Measurements from ENCODE around the gene NEO1. TPM values are rescaled to one million over a fixed set of nuclear protein-coding genes. Genes with fewer than 3 reads are reported as not detected.

NEO1 gene
- total and polyA plus RNA-seq, 4 donors, result 1.6 to 9.9 (median 5.8) TPM

DNA sequence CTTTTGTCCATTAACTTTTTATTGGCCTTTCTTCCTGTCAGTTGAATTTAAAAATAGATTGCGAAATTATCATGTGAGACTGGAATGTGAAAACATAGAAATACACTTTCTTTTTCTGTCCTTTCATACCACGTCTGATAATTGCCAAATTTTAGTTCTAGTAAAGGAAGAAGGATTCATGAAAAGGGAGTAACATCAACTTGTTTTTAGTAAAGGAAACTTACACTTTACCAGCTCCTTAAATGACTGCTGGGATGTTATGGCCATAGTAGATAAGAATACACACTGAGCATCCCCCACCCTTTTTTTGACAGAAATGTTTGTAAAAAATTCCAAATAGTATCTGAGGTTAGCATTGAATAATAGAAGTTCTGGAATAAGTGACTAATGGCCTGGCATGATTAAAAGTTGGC is 137.9 kb downstream of the NEO1 start:
- Histone ChIP-seq H3K4me3 (ENCODE audit: low read depth in 1 of 3, low read length in 3 of 3) (no peak overlapping the region), H3K9ac (ENCODE audit: low read depth in 1 of 2, low read length in 2 of 2) (no peak overlapping the region), H3K4me1 (ENCODE audit: control insufficient read depth in 4 of 4, insufficient read depth in 4 of 4, low read length in 3 of 4) (no peaks in the 10 kb centered on the region), H3K36me3 (ENCODE audit: control insufficient read depth in 4 of 4, insufficient read depth in 3 of 4, low read depth in 1 of 4, low read length in 3 of 4) (peaks cover 0 to 3% (median 0%) of the 10 kb centered on the region in 4 donors), H3K27me3 (ENCODE audit: control insufficient read depth in 4 of 4, insufficient read depth in 4 of 4, low read length in 3 of 4) (no peaks in the 10 kb centered on the region), H3K27ac (ENCODE audit: low read depth in 1 of 2, low read length in 2 of 2) (no peak overlapping the region), H3K9me3 (ENCODE audit: control insufficient read depth in 4 of 4, low read length in 3 of 4) (no peaks in the 10 kb centered on the region)
- no peak for DNase-seq (ENCODE audit: low spot score)
- TF ChIP-seq, protein P1, sequence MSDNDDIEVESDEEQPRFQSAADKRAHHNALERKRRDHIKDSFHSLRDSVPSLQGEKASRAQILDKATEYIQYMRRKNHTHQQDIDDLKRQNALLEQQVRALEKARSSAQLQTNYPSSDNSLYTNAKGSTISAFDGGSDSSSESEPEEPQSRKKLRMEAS (IDR thresholded peaks at IDR 0.05), result no peak
- no peak for TF ChIP-seq HNF4G (IDR thresholded peaks at IDR 0.05)
- no peak for TF ChIP-seq ATF3 (IDR thresholded peaks at IDR 0.05)
- no peak for TF ChIP-seq RAD21 (IDR thresholded peaks at IDR 0.05)
- TF ChIP-seq TAF1 (conservative IDR thresholded peaks at IDR 0.05), result no peak
- TF ChIP-seq EGR1 (IDR thresholded peaks at IDR 0.05; ENCODE audit: low read depth in 2 of 2), result no peak
- whole genome bisulfite sequencing, result 61% methylated on average over 2 of the region's 2 CpGs

GRCh38 chr15:73195166-73195565 is 142.9 kb downstream of the NEO1 start:
- 99% methylated on average over 1 of the region's 1 CpG for WGBS
- Histone ChIP-seq H3K27me3 (ENCODE audit: control insufficient read depth in 4 of 4, insufficient read depth in 4 of 4, low read length in 3 of 4) (no peaks in the 10 kb centered on the region), H3K27ac (ENCODE audit: low read depth in 1 of 2, low read length in 2 of 2) (no peak overlapping the region), H3K36me3 (ENCODE audit: control insufficient read depth in 4 of 4, insufficient read depth in 3 of 4, low read depth in 1 of 4, low read length in 3 of 4) (peaks cover 0 to 4% (median 1%) of the 10 kb centered on the region in 4 donors), H3K9ac (ENCODE audit: low read depth in 1 of 2, low read length in 2 of 2) (no peak overlapping the region), H3K4me3 (ENCODE audit: low read depth in 1 of 3, low read length in 3 of 3) (no peak overlapping the region), H3K4me1 (ENCODE audit: control insufficient read depth in 4 of 4, insufficient read depth in 4 of 4, low read length in 3 of 4) (no peaks in the 10 kb centered on the region), H3K9me3 (ENCODE audit: control insufficient read depth in 4 of 4, low read length in 3 of 4) (no peaks in the 10 kb centered on the region)
- DNase-seq (ENCODE audit: low spot score), result no peak
- TF ChIP-seq, protein P2, sequence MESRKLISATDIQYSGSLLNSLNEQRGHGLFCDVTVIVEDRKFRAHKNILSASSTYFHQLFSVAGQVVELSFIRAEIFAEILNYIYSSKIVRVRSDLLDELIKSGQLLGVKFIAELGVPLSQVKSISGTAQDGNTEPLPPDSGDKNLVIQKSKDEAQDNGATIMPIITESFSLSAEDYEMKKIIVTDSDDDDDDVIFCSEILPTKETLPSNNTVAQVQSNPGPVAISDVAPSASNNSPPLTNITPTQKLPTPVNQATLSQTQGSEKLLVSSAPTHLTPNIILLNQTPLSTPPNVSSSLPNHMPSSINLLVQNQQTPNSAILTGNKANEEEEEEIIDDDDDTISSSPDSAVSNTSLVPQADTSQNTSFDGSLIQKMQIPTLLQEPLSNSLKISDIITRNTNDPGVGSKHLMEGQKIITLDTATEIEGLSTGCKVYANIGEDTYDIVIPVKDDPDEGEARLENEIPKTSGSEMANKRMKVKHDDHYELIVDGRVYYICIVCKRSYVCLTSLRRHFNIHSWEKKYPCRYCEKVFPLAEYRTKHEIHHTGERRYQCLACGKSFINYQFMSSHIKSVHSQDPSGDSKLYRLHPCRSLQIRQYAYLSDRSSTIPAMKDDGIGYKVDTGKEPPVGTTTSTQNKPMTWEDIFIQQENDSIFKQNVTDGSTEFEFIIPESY (IDR thresholded peaks at IDR 0.05), result no peak
- TF ChIP-seq CTCF (IDR thresholded peaks at IDR 0.05; ENCODE audit: low read depth, low read length, missing input control) (no peak), YY1 (IDR thresholded peaks at IDR 0.05) (no peak)

DNA sequence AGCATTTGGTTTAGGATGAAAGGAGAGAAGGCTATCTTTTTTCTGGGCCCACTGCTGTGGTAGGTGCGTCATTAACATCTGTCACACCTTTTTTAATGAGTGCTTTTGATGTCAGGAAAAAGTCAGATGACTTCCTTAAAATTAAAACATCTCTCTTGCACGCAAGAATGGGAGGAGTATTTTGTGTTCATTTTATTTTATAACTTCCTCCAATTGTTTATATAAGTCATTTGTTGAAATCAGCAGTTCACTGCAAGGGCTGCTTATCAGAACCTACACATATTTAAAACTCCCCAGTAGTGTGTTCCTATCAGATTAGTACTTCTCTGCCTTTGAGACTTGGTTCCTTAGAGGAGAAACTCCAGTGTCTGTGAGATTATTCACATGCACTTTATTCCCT is 143.8 kb downstream of the NEO1 start:
- WGBS, result 65% methylated on average over 2 of the region's 2 CpGs
- Histone ChIP-seq H3K9ac (ENCODE audit: low read depth in 1 of 2, low read length in 2 of 2) (no peak overlapping the region), H3K36me3 (ENCODE audit: control insufficient read depth in 4 of 4, insufficient read depth in 3 of 4, low read depth in 1 of 4, low read length in 3 of 4) (peaks cover 0 to 4% (median 1%) of the 10 kb centered on the region in 4 donors), H3K4me1 (ENCODE audit: control insufficient read depth in 4 of 4, insufficient read depth in 4 of 4, low read length in 3 of 4) (no peaks in the 10 kb centered on the region), H3K27ac (ENCODE audit: low read depth in 1 of 2, low read length in 2 of 2) (no peak overlapping the region), H3K27me3 (ENCODE audit: control insufficient read depth in 4 of 4, insufficient read depth in 4 of 4, low read length in 3 of 4) (no peaks in the 10 kb centered on the region), H3K9me3 (ENCODE audit: control insufficient read depth in 4 of 4, low read length in 3 of 4) (no peaks in the 10 kb centered on the region), H3K4me3 (ENCODE audit: low read depth in 1 of 3, low read length in 3 of 3) (no peak overlapping the region)
- DNase-seq (ENCODE audit: low spot score), result no peak
- no peak for TF ChIP-seq CTCF (IDR thresholded peaks at IDR 0.05; ENCODE audit: low read depth, low read length, missing input control)
- TF ChIP-seq ATF3 (IDR thresholded peaks at IDR 0.05), result no peak
- TF ChIP-seq, protein P2 (IDR thresholded peaks at IDR 0.05), result no peak
- no peak for TF ChIP-seq EGR1 (IDR thresholded peaks at IDR 0.05; ENCODE audit: low read depth in 2 of 2)
- no peak for TF ChIP-seq YY1 (IDR thresholded peaks at IDR 0.05)
- TF ChIP-seq RAD21 (IDR thresholded peaks at IDR 0.05), result no peak
- TF ChIP-seq JUND (IDR thresholded peaks at IDR 0.05), result no peak
- no peak for TF ChIP-seq HNF4G (IDR thresholded peaks at IDR 0.05)
- TF ChIP-seq HNF4A (conservative IDR thresholded peaks at IDR 0.05), result no peak
- TF ChIP-seq, protein P3, sequence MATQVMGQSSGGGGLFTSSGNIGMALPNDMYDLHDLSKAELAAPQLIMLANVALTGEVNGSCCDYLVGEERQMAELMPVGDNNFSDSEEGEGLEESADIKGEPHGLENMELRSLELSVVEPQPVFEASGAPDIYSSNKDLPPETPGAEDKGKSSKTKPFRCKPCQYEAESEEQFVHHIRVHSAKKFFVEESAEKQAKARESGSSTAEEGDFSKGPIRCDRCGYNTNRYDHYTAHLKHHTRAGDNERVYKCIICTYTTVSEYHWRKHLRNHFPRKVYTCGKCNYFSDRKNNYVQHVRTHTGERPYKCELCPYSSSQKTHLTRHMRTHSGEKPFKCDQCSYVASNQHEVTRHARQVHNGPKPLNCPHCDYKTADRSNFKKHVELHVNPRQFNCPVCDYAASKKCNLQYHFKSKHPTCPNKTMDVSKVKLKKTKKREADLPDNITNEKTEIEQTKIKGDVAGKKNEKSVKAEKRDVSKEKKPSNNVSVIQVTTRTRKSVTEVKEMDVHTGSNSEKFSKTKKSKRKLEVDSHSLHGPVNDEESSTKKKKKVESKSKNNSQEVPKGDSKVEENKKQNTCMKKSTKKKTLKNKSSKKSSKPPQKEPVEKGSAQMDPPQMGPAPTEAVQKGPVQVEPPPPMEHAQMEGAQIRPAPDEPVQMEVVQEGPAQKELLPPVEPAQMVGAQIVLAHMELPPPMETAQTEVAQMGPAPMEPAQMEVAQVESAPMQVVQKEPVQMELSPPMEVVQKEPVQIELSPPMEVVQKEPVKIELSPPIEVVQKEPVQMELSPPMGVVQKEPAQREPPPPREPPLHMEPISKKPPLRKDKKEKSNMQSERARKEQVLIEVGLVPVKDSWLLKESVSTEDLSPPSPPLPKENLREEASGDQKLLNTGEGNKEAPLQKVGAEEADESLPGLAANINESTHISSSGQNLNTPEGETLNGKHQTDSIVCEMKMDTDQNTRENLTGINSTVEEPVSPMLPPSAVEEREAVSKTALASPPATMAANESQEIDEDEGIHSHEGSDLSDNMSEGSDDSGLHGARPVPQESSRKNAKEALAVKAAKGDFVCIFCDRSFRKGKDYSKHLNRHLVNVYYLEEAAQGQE (IDR thresholded peaks at IDR 0.05), result no peak
- TF ChIP-seq FOXA1 (IDR thresholded peaks at IDR 0.05), result no peak
